Glutamatergic neuron (in vitro differentiated cells): ENCODE results near the gene FASTK. TPM values are rescaled to one million over a fixed set of nuclear protein-coding genes. Genes with fewer than 3 reads are reported as not detected.
A peak's percentile ranks its signal among the peaks of the same experiment; 100 is the strongest.

ENCODE experiments used
- DNase-seq: peaks from one replicate; pipeline ENCODE4 v3.0.0; 2022
- H3K27ac Mint-ChIP-seq: one replicate; pipeline ENCODE4 v1.8.0; 2020; ENCODE audit warnings: mild to moderate bottlenecking, mixed read lengths, inconsistent platforms; ENCODE audit not compliant: unreplicated experiment
- H3K27me3 Mint-ChIP-seq: one replicate; pipeline ENCODE4 v1.8.0; 2020; ENCODE audit warnings: mild to moderate bottlenecking, moderate library complexity, mixed read lengths, inconsistent platforms; ENCODE audit not compliant: unreplicated experiment
- H3K36me3 Mint-ChIP-seq: one replicate; pipeline ENCODE4 v1.8.0; 2020; ENCODE audit warnings: mild to moderate bottlenecking, mixed read lengths, inconsistent platforms; ENCODE audit not compliant: unreplicated experiment
- H3K4me1 Mint-ChIP-seq: one replicate; pipeline ENCODE4 v1.8.0; 2020; ENCODE audit warnings: mild to moderate bottlenecking, low read depth, mixed read lengths, inconsistent platforms; ENCODE audit not compliant: unreplicated experiment
- H3K4me3 Mint-ChIP-seq: one replicate; pipeline ENCODE4 v1.8.0; 2020; ENCODE audit warnings: mild to moderate bottlenecking, mixed read lengths, inconsistent platforms; ENCODE audit not compliant: unreplicated experiment
- H3K9me3 Mint-ChIP-seq: one replicate; pipeline ENCODE4 v1.8.0; 2020; ENCODE audit warnings: mild to moderate bottlenecking, moderate library complexity, mixed read lengths, inconsistent platforms; ENCODE audit not compliant: unreplicated experiment
- total RNA-seq: library from RNA; stranded (reverse); fragmentation: NEBNext Ultra II Directional; extraction: Animal tissue kit (Norgen Biotek cat#: 25700); gene quantifications from one replicate; pipeline ENCODE4 v1.2.1, GENCODE V29; 2021; ENCODE audit not compliant: unreplicated experiment
- TF ChIP-seq, protein P1 (sequence below): fragments of 200-600 bp; sonication (generic); IDR thresholded peaks from one replicate; pipeline ENCODE4 v1.5.0; 2021; ENCODE audit not compliant: partially characterized antibody, unreplicated experiment

Gene FASTK
- total RNA-seq, 1 donor from 2014 or later: 64.7 TPM

DNA sequence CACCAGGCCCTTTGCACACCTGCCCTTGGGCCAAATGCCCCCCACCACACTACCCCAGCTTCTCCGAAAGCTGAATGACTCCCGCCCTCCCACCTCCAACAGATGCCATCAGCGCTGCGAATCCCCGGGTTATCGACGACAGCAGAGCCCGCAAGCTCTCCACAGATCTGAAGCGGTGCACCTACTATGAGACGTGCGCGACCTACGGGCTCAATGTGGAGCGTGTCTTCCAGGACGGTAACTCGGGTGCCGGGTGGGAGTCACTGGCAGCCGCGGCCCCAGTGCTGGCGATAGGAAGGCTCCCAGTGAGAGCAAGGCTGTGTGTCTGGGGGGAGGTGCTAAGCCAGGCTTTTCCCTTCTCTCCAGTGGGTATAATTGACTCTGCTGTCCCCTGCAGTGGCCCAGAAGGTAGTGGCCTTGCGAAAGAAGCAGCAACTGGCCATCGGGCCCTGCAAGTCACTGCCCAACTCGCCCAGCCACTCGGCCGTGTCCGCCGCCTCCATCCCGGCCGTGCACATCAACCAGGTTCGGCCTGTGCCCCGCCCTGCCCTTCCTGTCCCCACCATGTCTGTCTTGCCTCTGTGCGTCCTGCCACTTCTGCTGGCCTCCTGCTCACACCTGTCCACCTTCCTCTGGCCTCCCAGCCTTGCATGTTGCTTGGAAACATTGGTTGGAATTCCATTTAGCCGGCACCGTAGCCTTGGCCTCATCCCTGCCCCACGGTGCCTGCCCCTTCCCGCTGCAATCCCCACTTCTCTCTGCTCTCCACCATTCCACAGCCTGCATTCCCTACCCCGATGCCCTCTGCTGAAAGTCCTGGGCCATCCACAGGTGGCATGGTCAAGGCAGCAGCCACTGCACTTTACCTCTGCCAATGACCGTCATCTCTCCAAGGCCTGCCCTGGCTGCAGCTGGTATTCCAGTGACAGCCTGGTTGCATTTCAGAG lies 37.8 kb upstream of the FASTK start:
- no peak for DNase-seq
- TF ChIP-seq, protein P1, sequence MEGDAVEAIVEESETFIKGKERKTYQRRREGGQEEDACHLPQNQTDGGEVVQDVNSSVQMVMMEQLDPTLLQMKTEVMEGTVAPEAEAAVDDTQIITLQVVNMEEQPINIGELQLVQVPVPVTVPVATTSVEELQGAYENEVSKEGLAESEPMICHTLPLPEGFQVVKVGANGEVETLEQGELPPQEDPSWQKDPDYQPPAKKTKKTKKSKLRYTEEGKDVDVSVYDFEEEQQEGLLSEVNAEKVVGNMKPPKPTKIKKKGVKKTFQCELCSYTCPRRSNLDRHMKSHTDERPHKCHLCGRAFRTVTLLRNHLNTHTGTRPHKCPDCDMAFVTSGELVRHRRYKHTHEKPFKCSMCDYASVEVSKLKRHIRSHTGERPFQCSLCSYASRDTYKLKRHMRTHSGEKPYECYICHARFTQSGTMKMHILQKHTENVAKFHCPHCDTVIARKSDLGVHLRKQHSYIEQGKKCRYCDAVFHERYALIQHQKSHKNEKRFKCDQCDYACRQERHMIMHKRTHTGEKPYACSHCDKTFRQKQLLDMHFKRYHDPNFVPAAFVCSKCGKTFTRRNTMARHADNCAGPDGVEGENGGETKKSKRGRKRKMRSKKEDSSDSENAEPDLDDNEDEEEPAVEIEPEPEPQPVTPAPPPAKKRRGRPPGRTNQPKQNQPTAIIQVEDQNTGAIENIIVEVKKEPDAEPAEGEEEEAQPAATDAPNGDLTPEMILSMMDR: no peak
- Mint-ChIP-seq H3K27me3 (peaks cover 15% of the 10 kb centered on the region), H3K27ac (no peak overlapping the region), H3K9me3 (peaks cover 21% of the 10 kb centered on the region), H3K4me1 (peaks cover 10% of the 10 kb centered on the region), H3K36me3 (no peaks in the 10 kb centered on the region), H3K4me3 (no peak overlapping the region)

DNA sequence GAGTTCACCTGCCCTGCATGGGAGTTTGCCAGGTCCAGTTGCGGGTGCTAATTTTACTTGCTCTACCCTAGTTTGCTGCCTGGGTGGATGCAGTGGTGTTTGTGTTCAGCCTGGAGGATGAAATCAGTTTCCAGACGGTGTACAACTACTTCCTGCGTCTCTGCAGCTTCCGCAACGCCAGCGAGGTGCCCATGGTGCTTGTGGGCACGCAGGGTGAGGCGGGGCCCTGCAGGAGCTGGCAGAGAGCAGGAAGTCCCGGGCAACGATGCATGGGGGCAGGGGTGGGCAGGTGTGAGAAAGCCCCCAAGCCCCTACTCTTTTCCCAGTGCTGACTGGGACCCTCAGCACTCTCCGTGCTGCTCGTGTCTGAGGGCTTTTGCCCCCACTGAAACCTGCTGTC lies 37.0 kb upstream of the FASTK start:
- H3K27me3 Mint-ChIP-seq: peaks cover 16% of the 10 kb centered on the region
- H3K4me3 Mint-ChIP-seq: no peak overlapping the region
- H3K36me3 Mint-ChIP-seq: no peaks in the 10 kb centered on the region
- H3K9me3 Mint-ChIP-seq: peaks cover 23% of the 10 kb centered on the region
- peaks cover 15% of the 10 kb centered on the region for H3K4me1 Mint-ChIP-seq
- TF ChIP-seq, protein P1: no peak
- H3K27ac Mint-ChIP-seq: no peak overlapping the region
- DNase-seq: no peak

DNA sequence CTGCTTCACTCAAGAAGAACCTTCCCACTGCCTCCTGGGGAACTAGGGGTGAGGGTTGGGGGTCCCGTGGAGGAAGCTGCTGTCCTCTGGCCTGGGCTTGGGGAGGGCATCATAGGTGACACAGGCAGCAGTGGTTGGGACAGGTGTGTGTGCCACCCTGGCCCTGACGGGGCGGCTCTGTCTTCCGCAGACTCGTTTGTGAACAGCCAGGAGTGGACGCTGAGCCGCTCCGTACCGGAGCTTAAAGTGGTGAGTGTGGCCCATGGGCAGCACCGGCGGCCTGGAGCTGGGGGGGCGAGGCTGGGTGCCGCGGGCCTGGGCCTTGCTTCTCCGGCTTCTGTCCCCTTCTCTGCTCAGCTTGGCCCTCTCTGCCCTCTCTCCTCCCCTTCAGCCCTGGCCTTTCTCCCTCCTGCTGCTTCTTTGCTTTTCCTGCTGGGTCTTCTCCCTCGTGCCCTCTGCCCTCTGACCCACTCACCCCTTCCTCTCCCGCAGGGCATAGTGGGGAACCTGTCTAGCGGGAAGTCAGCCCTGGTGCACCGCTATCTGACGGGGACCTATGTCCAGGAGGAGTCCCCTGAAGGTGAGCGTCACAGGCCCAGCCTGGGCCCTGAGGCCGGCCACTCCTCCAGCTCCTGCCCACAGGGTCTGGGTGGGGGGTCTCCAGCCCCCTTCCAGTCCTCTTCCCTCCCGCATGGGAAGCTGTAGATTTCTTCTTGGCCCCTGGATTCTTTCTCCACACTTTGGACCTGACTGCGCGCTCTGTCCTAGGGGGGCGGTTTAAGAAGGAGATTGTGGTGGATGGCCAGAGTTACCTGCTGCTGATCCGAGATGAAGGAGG lies 36.2 kb upstream of the FASTK start:
- Mint-ChIP-seq H3K27me3 (peaks cover 16% of the 10 kb centered on the region), H3K4me1 (peaks cover 20% of the 10 kb centered on the region), H3K4me3 (no peak overlapping the region), H3K9me3 (peaks cover 29% of the 10 kb centered on the region), H3K36me3 (no peaks in the 10 kb centered on the region), H3K27ac (no peak overlapping the region)
- TF ChIP-seq, protein P1: no peak
- no peak for DNase-seq

DNA sequence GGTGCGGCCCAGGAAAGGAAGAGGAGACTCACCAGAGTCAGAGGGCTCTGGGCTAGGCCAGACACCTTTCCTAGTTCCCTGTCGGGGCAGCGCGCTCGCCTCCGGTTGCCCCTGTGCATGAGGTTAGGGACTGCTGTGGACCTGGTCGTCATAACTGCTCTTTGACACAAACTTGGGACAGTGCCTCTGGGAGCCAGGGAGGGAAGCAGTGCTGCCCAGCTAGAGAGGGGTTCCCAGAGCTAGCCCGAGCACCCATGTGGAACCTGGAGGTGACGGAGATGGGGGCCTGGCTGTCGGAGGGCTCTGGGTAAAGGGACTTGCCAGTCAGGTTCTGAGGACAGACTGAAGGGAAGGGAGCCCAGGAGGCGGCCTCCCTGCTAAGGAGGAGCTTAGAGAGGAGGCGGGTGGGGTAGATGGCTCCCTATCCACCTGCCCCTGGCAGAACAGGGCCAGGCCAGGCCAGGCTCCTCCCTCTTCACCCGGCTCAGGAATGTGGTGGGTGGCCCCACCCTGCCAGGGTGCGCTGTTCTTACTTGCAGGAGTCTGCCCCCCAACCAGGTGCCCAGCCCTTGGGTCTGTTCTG lies 35.3 kb upstream of the FASTK start:
- TF ChIP-seq, protein P1: no peak
- no peak for DNase-seq
- Mint-ChIP-seq H3K4me1 (peaks cover 20% of the 10 kb centered on the region), H3K27ac (no peak overlapping the region), H3K4me3 (peak overlapping the region; percentile 72), H3K27me3 (peaks cover 12% of the 10 kb centered on the region), H3K9me3 (peaks cover 26% of the 10 kb centered on the region), H3K36me3 (no peaks in the 10 kb centered on the region)
